IPS DF 19.7 (cell line): ENCODE results near the gene INPP5K.
A peak's percentile ranks its signal among the peaks of the same experiment; 100 is the strongest.
"Not testable (repeated sequence)": the region's sequence is repeated elsewhere in the genome, so short reads cannot be mapped to it uniquely, and the experiment has no call there.

Source experiments
- DNase-seq: peaks from one replicate; pipeline ENCODE4 v3.0.0-alpha.2; 2013; ENCODE audit warnings: low read depth, low spot score

The INPP5K gene

GRCh38 chr17:1516388-1517161 lies at the start of gene INPP5K:
TSS of gene INPP5K (minus strand) at chr17:1516612. CDS start at chr17:1516499, 113 bp downstream.
- DNase-seq: peak; percentile 78

DNA sequence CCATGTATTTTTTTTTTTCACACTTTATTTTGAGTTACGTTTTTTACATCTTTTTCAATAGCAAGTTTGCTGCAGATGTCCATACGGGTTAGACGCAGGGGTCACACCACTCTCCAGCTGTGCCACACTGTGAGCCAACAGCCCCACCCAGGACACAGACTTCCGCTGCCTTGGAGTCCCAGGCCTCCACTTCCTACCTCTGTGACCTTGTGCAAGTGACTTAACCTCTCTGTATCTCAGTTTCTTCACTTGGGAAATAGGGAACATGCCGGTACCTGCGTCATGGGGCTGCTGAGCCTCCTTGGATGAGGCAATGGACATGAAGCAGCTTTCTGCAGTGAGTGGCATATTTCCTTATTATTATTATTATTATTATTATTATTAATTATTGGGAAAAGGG lies 49.5 kb upstream of the INPP5K start:
- no peak for DNase-seq

DNA sequence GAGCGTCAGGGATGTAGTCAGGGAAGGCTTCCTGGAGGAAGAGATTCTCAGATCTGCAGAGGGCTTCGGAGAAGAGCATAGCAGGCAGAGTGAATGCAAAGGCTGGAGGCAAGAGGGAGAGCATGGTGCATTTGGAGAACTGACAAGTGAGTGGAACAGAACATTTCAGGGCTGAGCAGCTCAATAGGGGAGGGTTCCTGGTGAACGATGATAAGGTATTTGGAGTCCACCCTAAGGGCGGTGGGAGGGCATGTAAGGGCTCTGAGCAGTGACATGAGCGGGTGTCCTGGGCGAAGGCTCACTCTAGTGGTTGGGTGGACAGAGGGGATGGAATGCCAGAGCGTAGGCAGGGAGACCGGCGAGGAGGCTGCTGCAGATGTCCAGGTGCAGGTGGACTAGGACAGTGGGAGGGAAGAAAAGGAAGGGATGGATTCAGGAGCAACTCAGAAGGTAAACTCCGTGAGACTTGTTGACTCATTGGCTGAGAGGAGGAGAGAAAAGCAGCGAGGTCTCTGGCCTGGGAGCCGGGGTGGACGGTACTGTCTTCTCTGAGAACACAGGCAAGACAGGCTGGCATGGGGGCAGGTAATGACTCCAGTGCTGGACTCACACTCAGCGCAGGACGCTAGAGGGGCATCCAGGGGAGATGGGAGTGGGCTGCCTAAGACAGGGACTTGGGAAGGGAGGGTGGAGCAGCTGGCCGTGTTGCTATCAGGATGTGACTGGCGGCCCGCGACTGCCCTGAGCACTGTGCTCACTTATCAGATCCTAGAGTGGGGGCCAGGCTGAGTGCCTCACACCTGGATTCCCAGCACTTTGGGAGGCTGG lies 47.6 kb upstream of the INPP5K start:
- no peak for DNase-seq

GRCh38 chr17:1563471-1563785 lies 47.0 kb upstream of the INPP5K start:
- DNase-seq: not testable (repeated sequence)

DNA sequence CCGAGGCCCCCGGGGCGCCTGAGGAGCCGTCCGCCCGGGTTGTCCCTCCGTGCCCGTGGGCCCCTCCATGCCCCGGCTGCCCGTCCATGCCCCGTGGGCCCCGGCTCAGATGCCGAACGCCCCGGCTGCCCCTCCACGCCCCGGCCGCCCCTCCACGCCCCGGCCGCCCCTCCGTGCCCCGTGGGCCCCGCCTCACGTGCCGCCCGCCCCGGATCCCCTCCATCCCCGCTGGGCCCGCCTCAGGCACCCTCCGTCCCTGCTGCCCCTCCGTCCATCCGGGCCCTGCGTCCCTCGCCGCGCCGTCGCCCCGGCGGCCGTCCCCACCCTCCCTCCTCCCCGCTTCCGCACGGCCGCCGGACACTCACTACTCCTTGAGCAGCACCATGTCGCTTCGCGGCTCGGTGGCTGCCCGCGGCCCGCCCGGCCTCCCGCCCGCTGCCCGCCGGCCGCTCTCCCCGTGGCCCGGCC lies 45.8 kb upstream of the INPP5K start:
- no peak for DNase-seq

- DNase-seq: no peak
Observed at GRCh38 chr17:1561420-1562175, 45.2 kb upstream of the INPP5K start.

- DNase-seq: no peak
Observed at GRCh38 chr17:1560858-1561355, 44.5 kb upstream of the INPP5K start.

GRCh38 chr17:1560101-1560857 lies 43.9 kb upstream of the INPP5K start:
- DNase-seq: no peak

DNA sequence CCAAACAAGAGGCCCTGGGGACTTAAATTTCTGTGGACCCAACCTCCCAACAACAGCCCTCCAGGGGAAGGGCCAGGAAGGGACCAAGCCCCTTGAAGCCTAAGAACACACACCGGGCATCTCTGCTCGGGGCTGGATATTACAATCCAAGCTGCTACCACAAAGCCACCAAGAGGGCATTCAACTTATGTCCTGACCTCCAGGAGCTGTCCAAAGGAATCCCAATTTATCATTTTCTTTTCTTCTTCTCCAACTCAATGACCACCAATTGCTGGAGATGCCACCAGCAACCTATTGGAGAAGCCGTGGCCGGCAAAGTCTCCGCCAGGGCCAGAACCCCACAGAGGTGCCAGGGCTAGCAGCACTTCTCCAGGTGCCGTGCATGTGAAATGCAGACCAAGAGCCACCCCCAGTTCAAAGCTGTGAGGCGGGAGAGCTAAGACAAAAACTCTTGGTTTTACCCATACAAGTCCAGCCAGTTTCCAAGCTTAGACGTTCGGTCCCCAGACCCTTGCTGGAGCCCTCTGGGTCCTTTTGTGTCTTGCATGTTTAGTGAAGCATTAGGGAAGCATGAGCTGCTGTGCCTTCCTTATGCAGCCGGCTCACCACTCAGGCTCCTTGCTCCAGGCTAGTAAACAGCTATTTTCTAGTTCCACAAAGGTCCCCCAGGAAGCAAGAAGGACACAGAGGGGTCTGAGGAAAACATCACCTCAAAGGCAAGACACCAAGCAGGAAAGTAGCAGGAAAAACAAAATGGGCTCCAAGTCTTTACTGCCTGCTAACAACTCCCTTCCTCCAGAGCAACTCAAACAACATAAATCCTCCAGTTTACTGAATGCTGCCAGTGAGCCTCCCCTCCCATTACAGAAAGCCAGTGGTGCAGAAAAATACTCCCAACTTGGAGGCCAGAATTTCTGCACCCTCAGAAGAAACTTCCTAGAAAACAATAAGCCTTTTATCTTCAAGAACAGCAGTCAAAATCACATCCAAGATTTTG lies 42.9 kb upstream of the INPP5K start:
- DNase-seq: no peak

DNA sequence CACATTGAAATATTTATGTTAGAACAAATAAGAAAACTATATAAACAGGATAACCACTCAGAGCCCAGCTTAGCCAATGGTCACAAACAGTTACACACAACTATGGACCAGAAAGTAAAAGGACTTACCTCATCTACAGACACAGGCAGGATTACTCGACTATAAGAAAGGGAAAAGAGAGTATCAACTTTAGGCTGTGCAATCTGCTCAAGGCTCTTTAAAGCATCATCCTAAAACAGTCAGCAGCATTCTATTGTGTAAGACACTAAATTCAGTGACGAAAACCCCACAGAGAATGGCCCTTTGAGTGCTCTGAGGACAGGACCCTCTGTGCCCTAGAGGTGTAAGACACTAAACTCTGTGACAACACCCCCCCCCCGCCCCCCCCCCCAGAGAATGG lies 42.0 kb upstream of the INPP5K start:
- DNase-seq: no peak

DNA sequence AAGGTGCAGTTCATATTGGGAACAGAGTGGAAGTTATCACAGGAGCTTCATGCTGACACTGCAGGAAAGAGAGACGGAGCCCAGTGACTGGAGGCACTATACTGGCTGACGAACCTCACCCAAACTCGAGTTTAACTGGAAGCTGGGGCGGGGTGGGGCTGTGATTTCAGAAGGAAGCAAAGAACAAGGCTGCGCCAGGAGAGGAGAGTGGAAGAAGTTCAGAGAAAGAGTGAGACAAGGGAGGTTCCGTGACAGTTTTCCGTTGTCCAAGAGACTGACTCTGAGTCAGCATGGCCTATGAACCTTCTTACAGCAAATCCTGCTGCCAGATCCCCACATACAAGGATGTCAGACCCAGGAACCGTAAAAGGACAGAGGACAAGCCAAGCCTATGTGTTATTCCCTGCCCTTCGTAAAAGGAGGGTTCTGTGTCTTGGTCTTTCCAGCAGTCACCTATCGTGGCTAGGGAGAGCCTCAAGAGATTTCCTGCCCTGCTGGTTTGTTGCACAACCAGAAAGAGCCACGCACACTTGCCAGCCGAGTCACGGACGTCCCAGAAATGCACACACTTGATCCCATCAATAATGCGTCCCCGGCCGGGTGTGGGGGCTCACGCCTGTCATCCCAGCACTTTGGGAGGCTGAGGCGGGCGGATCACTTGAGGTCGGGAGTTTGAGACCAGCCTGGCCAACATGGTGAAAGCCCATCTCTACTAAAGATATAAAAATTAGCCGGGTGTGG lies 41.1 kb upstream of the INPP5K start:
- DNase-seq: no peak

DNA sequence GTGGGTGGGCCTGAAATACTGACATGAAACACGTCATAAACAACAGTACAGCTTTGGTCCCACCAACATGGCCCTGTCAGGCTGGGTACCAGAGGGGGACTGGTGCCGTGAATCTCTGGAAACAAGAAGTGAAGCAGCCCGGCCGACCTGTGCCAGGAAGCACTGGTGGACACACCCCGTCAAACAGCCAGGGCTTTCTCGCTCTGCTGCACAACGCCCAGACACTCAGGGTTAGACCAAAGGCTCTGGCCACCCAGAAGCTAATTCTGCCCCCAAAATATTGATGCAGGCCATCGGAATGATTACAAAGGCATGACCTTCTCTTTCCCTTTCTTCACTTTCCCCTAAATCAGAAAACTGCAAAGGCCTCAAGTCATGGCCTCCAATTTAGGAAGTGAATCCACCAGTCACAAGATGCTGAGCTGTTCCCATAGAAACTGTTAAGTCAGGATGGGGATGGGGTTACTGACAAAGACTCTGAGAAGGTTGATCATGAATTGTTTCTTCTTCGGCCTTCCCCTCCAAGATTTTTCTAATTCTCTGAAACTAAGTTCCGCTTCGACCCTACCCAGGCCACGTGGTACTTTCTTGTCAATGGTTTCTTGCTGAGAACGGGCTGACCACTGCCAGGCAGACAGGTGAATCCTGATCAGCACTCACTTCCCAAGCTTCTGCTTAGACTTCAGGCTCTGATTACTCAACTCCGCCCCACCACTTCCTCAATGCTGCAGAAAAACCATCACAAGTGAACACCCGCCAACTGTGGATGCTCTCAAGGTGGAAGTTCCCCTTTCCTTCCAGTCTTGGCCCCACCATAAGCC lies 39.4 kb upstream of the INPP5K start:
- no peak for DNase-seq

GRCh38 chr17:1554751-1555540 lies 38.5 kb upstream of the INPP5K start:
- DNase-seq: no peak

GRCh38 chr17:1553354-1554266 lies 37.2 kb upstream of the INPP5K start:
- no peak for DNase-seq

GRCh38 chr17:1552932-1553331 lies 36.5 kb upstream of the INPP5K start:
- no peak for DNase-seq

DNA sequence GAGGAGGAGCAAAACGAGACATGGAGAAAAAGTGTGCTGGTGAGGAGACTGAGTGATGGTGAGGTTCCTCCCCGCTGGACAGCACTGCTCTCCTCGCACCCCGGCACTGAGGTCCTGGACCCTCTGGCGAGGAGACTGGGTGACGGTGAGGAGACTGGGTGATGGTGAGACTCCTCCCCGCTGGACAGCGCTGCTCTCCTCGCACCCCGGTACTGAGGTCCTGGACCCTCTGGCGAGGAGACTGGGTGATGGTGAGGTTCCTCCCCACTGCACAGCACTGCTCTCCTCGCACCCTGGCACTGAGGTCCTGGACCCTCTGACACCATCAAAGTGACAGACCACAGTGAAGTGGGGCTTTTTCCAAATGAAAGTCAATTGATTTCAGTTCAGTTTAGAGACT lies 35.3 kb upstream of the INPP5K start:
- DNase-seq: no peak

GRCh38 chr17:1548032-1548431 lies 31.6 kb upstream of the INPP5K start:
- no peak for DNase-seq
